Tibial nerve (tissue), 4 donors: Measurements from ENCODE around the gene KIAA0319L. TPM values are rescaled to one million over a fixed set of nuclear protein-coding genes. Genes with fewer than 3 reads are reported as not detected.
A peak's percentile ranks its signal among the peaks of the same experiment; 100 is the strongest.

ENCODE experiments used
- DNase-seq, 2 donors: peaks; one replicate each; pipeline ENCODE4 v3.0.0-alpha.2; 2019; ENCODE audit warnings: low spot score in 2 of 2
- H3K27ac ChIP-seq, 4 donors: fragments of 200-600 bp; sonication (generic) in 3 of 4; one replicate each; pipeline ENCODE4 v1.5.1; 2017 to 2019; ENCODE audit warnings: mild to moderate bottlenecking in 1 of 4
- H3K27me3 ChIP-seq, 2 donors: fragments of 200-600 bp; sonication (generic) in 1 of 2; one replicate each; pipeline versions ENCODE4 v1.5.1 to v1.6.0; 2017 to 2019
- H3K36me3 ChIP-seq, 3 donors: fragments of 200-600 bp; sonication (generic); one replicate each; pipeline ENCODE4 v1.5.1; 2018 to 2019
- H3K4me1 ChIP-seq, 4 donors: fragments of 200-600 bp; sonication (generic) in 3 of 4; one replicate each; pipeline ENCODE4 v1.5.1; 2017 to 2019
- H3K4me3 ChIP-seq, 4 donors: fragments of 200-600 bp; sonication (generic) in 3 of 4; one replicate each; pipeline ENCODE4 v1.5.1; 2017 to 2019; ENCODE audit warnings: mild to moderate bottlenecking in 1 of 4, moderate library complexity in 1 of 4
- H3K9me3 ChIP-seq, 4 donors: fragments of 200-600 bp; sonication (generic) in 3 of 4; one replicate each; pipeline ENCODE4 v1.5.1; 2017 to 2019
- CTCF ChIP-seq, 5 experiments: fragments of 200-600 bp in 3 of 5; fragments of 450-650 bp in 2 of 5; sonication (generic) in 3 of 5; IDR thresholded peaks; one replicate each; pipeline ENCODE4 v1.5.1; 2016 to 2019; ENCODE audit warnings: antibody characterized with exemption in 5 of 5, mild to moderate bottlenecking in 3 of 5, moderate library complexity in 2 of 5
- EP300 ChIP-seq, 2 donors: sonication (generic); formaldehyde crosslinking; IDR thresholded peaks; one replicate each; pipeline ENCODE4 v1.6.1; 2017; ENCODE audit warnings: antibody characterized with exemption in 2 of 2, mild to moderate bottlenecking in 1 of 2
- POLR2A ChIP-seq, 2 donors: fragments of 450-650 bp; IDR thresholded peaks; one replicate each; pipeline ENCODE4 v1.6.1; 2017; ENCODE audit warnings: antibody characterized with exemption in 2 of 2, mild to moderate bottlenecking in 2 of 2, moderate library complexity in 2 of 2
- WGBS, 2 donors: methylation state at CpG; one replicate each; pipeline ENCODE4 v1.1.5; 2018; 5-methylcytosine and 5-hydroxymethylcytosine counted together
- total RNA-seq, 4 donors: library from RNA; depleted of rRNA; stranded (reverse); fragments of >200 nt; gene quantifications; one replicate each; pipeline ENCODE4 v1.1.0, GENCODE V29; 2016

The KIAA0319L gene
- total RNA-seq, 4 donors from 2014 or later, result 57.0 to 115 (median 70.7) TPM

GRCh38 chr1:35447278-35447677 lies 109.9 kb downstream of the KIAA0319L start:
- Histone ChIP-seq H3K27ac (peak overlapping the region in 1 of 4 donors; percentile 83), H3K4me1 (peaks cover 4 to 28% (median 17%) of the 10 kb centered on the region in 4 donors), H3K4me3 (no peak overlapping the region), H3K27me3 (no peaks in the 10 kb centered on the region), H3K9me3 (no peaks in the 10 kb centered on the region), H3K36me3 (peaks cover 0 to 82% (median 8%) of the 10 kb centered on the region in 3 donors)
- no peak for DNase-seq
- TF ChIP-seq POLR2A (IDR thresholded peaks at IDR 0.05) (no peak), CTCF (IDR thresholded peaks at IDR 0.05) (no peak)

GRCh38 chr1:35444519-35444774 lies 112.8 kb downstream of the KIAA0319L start:
- Histone ChIP-seq H3K27me3 (no peaks in the 10 kb centered on the region), H3K4me1 (peaks cover 0 to 9% (median 2%) of the 10 kb centered on the region in 4 donors), H3K4me3 (no peak overlapping the region), H3K9me3 (no peaks in the 10 kb centered on the region), H3K36me3 (peaks cover 0 to 98% (median 15%) of the 10 kb centered on the region in 3 donors), H3K27ac (no peak overlapping the region)
- no peak for TF ChIP-seq EP300 (IDR thresholded peaks at IDR 0.05)
- TF ChIP-seq CTCF (IDR thresholded peaks at IDR 0.05), result no peak
- no peak for TF ChIP-seq POLR2A (IDR thresholded peaks at IDR 0.05)
- no peak for DNase-seq

- Histone ChIP-seq H3K27me3 (no peaks in the 10 kb centered on the region), H3K9me3 (no peaks in the 10 kb centered on the region), H3K36me3 (peaks cover 0 to 98% (median 20%) of the 10 kb centered on the region in 3 donors), H3K4me3 (no peak overlapping the region), H3K4me1 (peaks cover 0 to 9% (median 2%) of the 10 kb centered on the region in 4 donors), H3K27ac (no peak overlapping the region)
- DNase-seq, result no peak
- 63 to 82% methylated on average over 5 of the region's 5 CpGs for WGBS, 2 donors
- no peak for TF ChIP-seq EP300 (IDR thresholded peaks at IDR 0.05)
- TF ChIP-seq POLR2A (IDR thresholded peaks at IDR 0.05), result no peak
- no peak for TF ChIP-seq CTCF (IDR thresholded peaks at IDR 0.05)
Measured at GRCh38 chr1:35443768-35444518, 113.3 kb downstream of the KIAA0319L start.

GRCh38 chr1:35442734-35443133 lies 114.5 kb downstream of the KIAA0319L start:
- H3K9me3 ChIP-seq, result no peaks in the 10 kb centered on the region
- no peak for DNase-seq
- TF ChIP-seq POLR2A (IDR thresholded peaks at IDR 0.05) (no peak), EP300 (IDR thresholded peaks at IDR 0.05) (no peak), CTCF (IDR thresholded peaks at IDR 0.05) (no peak)
- no peak overlapping the region for H3K27ac ChIP-seq
- peaks cover 0 to 4% (median under 1%) of the 10 kb centered on the region in 4 donors for H3K4me1 ChIP-seq
- no peak overlapping the region for H3K4me3 ChIP-seq
- H3K36me3 ChIP-seq, result peaks cover 0 to 95% (median 23%) of the 10 kb centered on the region in 3 donors
- H3K27me3 ChIP-seq, result no peaks in the 10 kb centered on the region
- WGBS, 2 donors, result 68 to 74% methylated on average over 4 of the region's 4 CpGs

- H3K9me3 ChIP-seq, result no peaks in the 10 kb centered on the region
- WGBS, 2 donors, result 85% methylated on average over 8 of the region's 8 CpGs
Measured at GRCh38 chr1:35441926-35442579, 115.2 kb downstream of the KIAA0319L start.

More at GRCh38 chr1:35441926-35442579, 115.2 kb downstream of the KIAA0319L start:
- no peak for TF ChIP-seq CTCF (IDR thresholded peaks at IDR 0.05)
- no peak for TF ChIP-seq POLR2A (IDR thresholded peaks at IDR 0.05)
- TF ChIP-seq EP300 (IDR thresholded peaks at IDR 0.05), result no peak
- no peak overlapping the region for H3K27ac ChIP-seq
- peaks cover 0 to 95% (median 23%) of the 10 kb centered on the region in 3 donors for H3K36me3 ChIP-seq
- H3K4me3 ChIP-seq, result no peak overlapping the region
- no peaks in the 10 kb centered on the region for H3K4me1 ChIP-seq
- no peak for DNase-seq
- no peaks in the 10 kb centered on the region for H3K27me3 ChIP-seq
